GM12875 (cell line): Measurements from ENCODE around the gene EDARADD.
"Not testable (repeated sequence)": the region's sequence is repeated elsewhere in the genome, so short reads cannot be mapped to it uniquely, and the experiment has no call there.

Experiments
- H3K4me3 ChIP-seq: one replicate; pipeline ENCODE4 v1.5.1; 2011; ENCODE audit warnings: low read depth, low read length, control low read depth
- TF ChIP-seq, protein P1 (sequence below): IDR thresholded peaks from 2 replicates; pipeline ENCODE4 v1.5.1; 2011; ENCODE audit warnings: low read depth, mild to moderate bottlenecking, control low read depth, inconsistent platforms, low read length, moderate library complexity, borderline replicate concordance; ENCODE audit not compliant: insufficient read depth

Gene EDARADD

DNA sequence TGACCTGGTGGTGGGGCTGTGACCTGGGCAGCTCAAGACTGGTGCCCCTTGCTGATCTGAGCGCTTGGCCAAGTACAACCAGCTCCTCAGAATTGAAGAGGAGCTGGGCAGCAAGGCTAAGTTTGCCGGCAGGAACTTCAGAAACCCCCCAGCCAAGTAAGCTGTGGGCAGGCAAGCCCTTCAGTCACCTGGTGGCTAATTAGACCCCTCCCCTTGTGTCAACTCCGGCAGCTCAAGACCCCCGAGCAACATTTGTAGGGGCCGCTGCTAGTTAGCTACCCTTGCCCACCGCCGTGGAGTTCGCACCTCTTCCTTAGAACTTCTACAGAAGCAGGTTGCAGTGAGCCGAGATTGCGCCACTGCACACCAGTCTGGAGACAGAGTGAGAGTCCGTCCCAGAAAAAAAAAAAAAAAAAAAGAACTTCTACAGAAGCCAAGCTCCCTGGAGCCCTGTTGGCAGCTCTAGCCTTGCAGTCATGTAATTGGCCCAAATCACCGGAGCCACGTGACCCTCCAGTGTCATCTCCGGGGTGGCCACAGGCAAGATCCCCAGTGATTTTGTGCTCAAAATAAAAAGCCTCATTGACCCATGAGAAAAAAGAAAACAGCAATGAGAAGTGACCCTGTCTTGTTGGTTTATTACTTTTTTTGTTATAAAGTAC lies 90.4 kb downstream of the EDARADD start:
- TF ChIP-seq, protein P1, sequence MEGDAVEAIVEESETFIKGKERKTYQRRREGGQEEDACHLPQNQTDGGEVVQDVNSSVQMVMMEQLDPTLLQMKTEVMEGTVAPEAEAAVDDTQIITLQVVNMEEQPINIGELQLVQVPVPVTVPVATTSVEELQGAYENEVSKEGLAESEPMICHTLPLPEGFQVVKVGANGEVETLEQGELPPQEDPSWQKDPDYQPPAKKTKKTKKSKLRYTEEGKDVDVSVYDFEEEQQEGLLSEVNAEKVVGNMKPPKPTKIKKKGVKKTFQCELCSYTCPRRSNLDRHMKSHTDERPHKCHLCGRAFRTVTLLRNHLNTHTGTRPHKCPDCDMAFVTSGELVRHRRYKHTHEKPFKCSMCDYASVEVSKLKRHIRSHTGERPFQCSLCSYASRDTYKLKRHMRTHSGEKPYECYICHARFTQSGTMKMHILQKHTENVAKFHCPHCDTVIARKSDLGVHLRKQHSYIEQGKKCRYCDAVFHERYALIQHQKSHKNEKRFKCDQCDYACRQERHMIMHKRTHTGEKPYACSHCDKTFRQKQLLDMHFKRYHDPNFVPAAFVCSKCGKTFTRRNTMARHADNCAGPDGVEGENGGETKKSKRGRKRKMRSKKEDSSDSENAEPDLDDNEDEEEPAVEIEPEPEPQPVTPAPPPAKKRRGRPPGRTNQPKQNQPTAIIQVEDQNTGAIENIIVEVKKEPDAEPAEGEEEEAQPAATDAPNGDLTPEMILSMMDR, result no peak

DNA sequence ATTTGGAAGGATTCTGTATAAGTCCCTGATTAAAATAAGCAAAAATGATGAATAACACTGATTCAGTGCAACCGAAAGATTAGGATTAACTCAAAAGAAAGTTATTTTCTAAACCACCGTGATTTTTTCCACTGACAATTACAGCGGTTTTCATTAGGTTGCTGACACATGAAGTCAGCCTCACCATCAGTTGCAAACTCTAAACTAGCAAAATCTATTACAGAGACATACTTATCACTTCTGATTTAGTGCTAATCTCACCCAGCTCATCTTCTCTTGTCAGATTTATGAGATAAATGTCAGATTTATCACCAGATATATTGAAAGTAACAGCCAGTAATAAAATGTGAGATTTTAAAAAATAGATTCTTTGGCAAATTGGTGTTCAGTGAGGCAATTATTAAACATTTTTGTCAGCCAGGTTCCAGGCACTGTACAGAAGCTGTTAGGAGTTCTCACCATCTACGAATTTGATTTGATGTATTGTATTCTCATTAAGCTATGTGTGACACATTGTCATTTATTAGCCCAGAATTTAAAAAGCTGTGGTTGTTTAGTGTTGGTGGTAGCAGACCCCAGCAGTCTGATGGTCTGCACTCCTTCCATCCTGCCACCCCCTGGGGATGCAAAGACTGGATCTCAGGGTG lies 92.4 kb downstream of the EDARADD start:
- TF ChIP-seq, protein P1, result no peak
- no peak overlapping the region for H3K4me3 ChIP-seq

More for the DNA sequence above, 90.4 kb downstream of the EDARADD start:
- no peak overlapping the region for H3K4me3 ChIP-seq

DNA sequence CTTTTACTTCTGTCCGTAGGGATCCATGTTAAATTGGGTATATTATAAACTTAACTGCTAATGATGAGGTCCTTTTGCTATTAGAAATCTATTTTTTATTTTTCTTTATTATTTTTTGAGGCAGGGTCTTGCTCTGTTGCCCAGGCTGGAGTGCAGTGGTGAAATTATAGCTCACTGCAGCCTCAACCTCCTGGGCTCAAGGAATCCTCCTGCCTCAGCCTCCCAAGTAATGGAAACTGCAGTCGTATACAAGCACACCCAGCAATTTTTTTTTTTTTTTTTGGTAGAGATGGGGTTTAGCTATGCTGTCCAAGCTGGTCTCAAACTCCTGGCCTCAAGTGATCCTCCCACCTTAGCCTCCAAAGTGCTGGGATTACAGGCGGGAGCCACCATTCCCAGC lies 95.1 kb downstream of the EDARADD start:
- not testable (repeated sequence) for H3K4me3 ChIP-seq

DNA sequence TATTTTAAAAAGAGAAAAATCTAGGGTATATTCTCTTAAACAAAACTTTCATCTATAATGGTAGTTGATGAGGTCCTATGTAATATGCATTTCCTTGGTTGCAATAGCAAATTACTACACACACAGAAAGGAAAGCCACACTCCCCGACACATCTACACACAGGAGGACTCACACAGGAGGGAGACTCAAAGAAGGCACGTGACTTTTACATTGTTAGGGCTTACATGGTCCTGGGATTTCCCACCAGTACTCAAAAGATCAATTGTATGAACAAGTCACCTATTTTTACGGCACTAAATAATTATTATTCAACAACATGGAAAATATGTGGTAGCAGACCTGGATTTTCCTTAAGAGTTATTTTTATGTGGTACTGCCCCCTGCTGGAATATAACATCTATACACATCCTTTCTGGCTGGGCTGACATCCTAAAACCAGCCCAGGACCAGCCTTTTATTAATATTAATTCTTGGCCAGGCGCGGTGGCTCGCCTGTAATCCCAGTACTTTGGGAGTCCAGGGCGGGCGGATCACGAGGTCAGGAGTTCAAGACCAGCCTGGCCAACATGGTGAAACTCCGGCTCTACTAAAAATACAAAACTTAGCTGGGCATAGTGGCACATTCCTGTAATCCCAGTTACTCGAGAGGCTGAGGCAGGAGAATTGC lies 95.8 kb downstream of the EDARADD start:
- H3K4me3 ChIP-seq, result no peak overlapping the region
- TF ChIP-seq, protein P1, result 0 out of 2 replicates have a peak, but pooled peaks have one; percentile 7

DNA sequence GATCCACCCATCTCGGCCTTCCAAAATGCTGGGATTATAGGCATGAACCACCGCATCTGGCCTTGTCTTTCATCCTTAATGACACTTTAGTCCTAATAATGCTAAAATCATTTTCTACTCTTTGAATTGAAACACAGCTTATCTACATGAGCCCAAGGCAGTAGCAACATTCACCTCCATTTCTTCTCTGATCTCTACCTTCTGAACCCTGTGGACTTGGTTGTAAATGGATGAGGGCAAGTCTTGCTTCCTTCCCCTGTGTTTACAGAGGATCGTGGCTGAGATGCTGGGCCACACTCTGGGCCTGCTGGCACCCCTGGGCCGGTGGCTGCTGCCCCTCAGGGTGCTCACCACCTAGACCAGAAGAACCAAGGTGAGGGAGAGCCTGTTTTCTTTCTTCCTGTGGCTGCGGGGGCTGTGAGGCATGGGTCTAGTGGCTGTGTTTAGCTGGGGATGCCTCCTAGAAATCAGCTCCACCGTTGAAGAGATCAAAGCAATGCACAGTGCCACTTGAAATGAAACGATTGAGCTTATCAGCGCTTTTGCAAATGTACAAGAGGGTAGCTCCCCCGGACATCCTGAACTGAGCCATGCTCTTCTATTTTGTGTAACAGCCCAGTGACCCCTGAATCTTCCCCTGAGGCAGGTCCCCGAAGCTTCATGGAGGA lies 97.5 kb downstream of the EDARADD start:
- TF ChIP-seq, protein P1, result no peak
- no peak overlapping the region for H3K4me3 ChIP-seq

DNA sequence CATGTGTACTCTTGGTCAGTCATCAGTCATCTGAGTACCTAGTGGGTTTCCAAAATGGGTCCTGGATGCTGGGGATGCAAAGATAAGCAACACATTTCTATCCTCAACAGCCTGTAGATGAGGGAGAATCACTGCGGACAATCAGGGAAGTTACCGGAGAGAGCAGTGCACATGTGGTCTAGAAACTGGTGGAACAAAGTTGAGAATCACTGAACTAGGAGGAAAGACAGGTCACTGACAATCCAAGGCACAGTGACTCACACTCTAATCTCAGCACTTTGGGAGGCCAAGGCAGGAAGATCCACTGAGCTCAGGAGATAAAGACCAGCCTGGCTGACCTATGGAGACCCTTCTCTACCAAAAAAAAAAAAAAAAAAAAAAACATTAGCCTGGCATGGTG lies 98.3 kb downstream of the EDARADD start:
- TF ChIP-seq, protein P1, result no peak
- no peak overlapping the region for H3K4me3 ChIP-seq

DNA sequence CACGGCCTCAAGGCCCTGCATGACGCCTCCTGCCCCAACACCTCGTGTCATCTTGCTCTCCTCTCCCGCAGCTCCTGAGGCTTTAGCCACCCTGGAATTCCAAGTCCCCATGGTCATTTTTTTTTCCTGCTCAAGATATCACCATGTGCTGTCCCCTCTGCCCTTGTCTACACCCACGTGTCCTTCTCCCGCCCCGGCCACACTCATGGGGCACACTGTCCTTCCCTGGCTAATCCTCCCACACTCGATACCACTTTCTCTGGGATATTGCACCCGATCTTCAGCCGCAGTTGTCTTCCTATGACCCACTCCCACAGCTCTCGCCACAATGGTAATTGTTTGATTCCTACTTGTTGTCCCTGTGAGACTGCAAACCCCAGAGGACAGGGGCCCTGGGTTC lies 100.0 kb downstream of the EDARADD start:
- no peak overlapping the region for H3K4me3 ChIP-seq
- TF ChIP-seq, protein P1, result no peak
